Activated naive CD4-positive, alpha-beta T cell treated with Interleukin-2 at 50 U/mL for 16 hours (primary cell): ENCODE results near the gene SBK1.
"Not testable (repeated sequence)": the region's sequence is repeated elsewhere in the genome, so short reads cannot be mapped to it uniquely, and the experiment has no call there.

Experiments
- DNase-seq: peaks from one replicate; pipeline ENCODE4 v3.0.0-alpha.2; 2020

SBK1 gene

DNA sequence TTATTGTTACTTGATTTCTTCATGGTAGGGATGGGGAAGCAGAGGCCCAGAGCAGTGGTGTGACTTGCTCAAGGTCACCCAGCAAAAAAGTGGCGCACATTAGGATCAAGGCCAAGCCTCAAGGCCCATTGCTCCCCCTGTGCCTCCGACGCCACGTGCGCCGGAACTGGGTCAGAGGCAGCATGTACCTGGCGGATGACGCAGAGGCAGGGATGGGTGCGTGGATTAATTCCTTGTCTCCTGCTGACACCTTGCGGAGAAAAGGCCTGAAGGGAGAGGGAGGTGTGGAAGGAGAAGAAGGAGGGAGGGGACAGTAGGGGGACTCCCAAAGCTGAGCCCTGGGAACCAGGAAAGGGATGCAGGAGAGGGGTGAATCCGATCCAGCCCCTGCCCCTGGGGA lies 18.5 kb downstream of the SBK1 start:
- no peak for DNase-seq

DNA sequence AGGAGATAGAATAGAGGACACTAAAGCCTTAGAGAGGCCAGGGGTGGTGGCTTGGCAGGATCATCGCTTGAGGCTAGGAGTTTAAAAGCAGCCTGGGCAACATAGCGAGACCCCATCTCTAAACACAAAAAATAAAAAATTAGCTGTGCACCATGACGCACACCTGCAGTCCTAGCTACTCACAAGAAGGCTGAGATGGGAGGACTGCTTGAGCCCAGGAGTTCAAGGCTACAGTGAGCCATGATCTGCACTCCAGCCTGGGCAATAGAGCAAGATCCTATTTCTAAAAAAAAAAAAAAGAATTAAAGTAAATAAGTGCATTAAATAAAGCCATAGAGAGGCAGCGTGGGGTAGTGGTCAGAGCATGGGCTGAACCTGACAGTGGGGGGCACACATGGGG lies 19.1 kb downstream of the SBK1 start:
- no peak for DNase-seq

DNA sequence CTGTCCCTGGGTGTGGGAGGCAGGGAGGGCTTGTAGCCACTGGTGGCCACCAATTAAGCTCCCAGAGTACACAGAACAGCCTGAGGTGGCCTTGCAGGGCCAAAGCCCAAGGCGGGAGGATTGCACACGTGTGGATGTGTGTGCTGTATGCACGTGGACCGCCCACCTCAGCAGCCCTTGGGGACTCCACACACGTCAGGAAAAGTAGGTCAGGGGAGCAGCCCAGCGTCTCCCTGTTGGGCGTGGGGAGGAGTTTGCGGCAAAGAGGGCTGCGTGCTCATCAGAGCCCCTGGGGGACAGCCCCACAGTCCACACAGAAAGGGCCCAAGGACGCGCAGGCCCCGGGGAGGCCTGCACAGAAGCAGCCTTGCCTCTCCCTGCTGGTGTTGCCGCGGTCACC lies 19.6 kb downstream of the SBK1 start:
- peak; percentile 57 for DNase-seq

DNA sequence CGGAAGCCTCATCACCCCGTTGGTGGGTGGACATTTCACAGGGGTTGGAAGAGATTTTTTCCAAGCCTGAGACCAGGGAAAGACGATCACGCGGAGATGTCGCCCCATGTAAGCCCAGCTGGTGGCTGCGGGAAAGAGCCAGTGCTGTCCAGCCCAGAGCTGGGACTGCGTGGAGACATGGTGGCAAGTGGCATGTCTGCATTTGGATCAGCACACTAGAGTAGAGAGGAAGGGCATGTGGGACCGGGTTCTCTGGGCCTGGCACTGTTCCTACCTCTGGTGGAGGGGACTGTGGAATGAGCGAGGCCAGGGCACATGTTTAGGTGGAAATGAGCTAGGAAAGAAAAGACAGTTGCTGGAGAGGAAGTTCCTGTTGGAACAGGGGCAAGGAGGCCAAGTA lies 20.0 kb downstream of the SBK1 start:
- DNase-seq, result no peak

DNA sequence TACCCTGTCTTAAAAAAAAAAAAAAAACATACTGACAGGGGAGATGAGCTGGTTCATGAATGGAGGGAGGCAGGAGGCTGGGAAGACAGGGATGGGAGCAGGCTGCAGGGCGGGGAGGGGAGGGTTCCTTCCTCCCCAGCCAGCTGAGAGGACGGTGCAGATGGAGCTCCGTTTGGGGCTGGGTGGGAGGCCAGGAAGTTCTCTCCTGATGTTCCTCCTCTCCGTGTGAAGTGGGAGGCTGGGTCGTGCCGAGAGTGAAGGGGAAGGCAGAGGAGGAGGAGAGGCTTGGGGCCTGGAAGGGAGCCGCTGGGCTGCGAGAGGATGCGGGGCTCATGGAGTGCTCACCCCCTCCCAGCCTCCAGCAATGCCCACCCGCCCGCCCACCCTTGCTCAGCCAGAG lies 21.3 kb downstream of the SBK1 start:
- no peak for DNase-seq

DNA sequence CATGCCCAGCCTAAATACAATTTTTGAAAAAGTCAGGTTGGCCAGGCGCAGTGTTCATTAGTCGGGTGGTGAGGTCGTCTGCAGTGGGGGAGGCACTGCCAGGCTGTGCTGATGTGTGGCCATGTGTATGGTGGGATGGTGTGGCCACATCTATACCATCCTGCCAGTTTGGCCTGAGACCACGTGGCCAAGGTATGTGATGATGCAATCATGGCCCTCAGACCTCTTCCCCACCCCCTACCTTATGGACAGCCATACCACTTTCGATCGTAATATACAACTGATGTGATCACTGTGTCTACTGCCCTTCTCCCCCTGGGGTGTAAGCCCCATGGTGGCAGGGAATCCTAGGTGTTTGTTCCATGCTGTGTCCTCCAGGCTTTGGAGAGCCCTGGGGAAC lies 23.7 kb downstream of the SBK1 start:
- no peak for DNase-seq

DNA sequence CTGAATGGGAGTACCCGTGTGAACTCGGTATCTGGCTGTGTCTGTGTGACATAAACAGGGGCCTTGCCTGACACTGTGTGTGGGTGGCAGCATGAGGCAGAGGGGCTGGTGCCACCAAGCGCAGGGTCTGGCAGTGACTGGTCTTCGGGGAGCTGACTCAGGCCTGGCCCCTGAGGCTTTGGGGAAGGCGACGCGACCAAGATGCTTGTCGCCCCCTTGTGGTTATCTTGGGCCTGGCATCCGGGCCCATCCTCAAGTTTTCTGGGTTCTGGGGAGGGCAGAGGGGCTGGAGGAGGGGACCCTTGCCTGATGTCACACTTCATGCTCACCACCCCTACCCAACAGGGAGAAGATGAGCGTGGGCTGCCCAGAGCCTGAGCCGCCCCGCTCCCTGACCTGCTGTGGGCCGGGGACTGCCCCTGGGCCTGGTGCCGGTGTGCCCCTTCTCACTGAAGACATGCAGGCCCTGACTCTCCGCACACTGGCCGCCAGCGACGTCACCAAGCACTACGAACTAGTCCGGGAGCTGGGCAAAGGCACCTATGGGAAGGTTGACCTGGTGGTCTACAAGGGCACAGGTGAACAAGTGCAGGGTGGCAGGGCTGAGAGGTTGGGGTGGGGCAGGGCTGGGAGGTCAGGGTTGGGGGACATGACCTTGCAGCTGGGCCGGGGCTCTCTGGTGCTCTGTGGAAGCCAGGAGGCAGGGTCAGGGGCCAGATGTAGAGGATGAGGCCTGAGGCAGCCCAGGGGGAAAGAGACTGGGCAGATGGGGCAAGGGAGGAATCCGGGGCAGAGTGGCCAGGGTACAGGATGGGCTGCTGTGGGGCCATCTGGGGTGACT lies 24.9 kb downstream of the SBK1 start:
- peak; percentile 77 for DNase-seq

DNA sequence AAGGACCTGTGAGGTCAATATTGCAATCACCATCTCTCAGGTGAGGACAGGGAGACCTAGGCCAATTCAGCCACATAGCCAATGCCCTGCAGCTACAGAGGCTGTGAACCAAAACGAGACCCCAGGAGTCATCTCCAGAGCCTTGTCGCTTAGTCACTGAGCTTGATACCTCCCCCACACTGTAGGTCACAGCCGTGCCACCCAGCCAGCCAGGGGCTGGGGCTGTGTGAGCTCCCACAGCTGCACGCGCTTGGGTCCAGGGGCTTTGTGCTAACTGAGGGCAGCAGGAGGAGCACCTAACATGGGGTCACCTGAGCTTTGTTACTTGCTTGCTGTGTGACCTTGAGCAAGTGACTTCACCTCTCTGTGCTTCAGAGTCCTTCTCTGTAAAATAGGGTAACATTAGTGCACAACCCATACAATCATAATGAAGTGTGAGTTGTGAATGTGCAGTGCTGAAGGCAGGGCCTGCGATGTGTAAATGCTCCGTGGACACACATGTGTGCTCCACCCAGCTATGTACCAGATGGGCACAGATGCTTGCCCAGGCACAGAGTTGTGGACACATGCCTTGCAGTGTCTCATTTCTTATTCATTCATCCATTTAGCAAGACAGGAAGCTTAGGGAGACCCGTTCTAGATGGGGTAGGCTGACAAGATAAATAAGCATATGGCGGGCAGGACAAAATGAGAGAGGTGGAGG lies 25.9 kb downstream of the SBK1 start:
- no peak for DNase-seq

DNA sequence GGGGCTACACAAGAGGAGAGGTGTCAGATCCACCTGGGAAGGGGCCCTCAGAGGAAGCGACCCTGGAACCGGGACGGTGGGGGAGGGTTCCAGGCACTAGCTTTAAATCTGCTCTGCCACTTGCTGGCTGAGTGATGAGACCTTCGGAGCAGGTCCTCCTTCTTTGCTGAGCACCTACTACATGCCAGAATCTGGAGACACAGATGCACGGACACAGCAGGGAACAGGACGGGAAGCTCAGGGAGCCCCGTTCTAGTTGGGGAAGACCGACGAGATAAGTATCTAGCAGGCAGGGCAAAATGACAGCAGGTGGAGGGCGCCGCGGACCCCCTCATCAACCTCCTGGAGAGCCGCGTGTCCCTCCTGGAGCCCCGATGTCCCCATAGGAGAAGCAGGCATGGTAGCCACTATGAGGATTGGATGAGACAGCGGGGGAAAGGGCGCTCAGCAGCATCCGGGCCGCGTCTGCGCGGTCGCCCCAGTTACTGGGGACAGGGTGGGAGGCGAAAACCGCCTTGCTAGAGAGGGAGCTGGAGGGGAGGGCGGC lies 27.2 kb downstream of the SBK1 start:
- DNase-seq, result no peak

DNA sequence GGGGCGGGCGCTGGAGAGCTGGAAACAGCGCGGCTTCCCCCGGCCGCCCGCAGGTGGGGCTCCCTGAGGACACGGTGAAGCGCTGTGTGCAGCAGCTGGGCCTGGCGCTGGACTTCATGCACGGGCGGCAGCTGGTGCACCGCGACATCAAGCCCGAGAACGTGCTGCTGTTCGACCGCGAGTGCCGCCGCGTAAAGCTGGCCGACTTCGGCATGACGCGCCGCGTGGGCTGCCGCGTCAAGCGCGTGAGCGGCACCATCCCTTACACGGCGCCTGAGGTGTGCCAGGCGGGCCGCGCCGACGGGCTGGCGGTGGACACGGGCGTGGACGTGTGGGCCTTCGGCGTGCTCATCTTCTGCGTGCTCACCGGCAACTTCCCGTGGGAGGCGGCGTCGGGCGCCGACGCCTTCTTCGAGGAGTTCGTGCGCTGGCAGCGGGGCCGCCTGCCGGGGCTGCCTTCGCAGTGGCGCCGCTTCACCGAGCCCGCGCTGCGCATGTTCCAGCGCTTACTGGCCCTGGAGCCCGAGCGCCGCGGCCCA lies 27.8 kb downstream of the SBK1 start:
- DNase-seq, result no peak

DNA sequence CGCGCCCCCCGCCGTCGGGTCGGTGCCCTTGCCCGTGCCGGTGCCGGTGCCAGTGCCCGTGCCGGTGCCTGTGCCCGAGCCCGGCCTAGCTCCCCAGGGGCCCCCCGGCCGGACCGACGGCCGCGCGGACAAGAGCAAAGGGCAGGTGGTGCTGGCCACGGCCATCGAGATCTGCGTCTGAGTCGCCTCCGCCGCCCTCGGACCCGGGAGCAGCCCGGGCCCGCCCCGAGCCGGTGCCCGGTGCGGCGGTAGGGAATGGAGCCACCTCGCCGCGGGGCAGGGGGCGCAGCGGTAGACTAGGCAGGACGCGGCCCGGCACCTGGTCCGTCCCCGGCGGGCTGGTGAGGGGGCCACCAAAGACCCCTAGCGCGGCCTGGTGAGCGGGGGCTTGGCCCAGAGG lies 28.4 kb downstream of the SBK1 start:
- no peak for DNase-seq

DNA sequence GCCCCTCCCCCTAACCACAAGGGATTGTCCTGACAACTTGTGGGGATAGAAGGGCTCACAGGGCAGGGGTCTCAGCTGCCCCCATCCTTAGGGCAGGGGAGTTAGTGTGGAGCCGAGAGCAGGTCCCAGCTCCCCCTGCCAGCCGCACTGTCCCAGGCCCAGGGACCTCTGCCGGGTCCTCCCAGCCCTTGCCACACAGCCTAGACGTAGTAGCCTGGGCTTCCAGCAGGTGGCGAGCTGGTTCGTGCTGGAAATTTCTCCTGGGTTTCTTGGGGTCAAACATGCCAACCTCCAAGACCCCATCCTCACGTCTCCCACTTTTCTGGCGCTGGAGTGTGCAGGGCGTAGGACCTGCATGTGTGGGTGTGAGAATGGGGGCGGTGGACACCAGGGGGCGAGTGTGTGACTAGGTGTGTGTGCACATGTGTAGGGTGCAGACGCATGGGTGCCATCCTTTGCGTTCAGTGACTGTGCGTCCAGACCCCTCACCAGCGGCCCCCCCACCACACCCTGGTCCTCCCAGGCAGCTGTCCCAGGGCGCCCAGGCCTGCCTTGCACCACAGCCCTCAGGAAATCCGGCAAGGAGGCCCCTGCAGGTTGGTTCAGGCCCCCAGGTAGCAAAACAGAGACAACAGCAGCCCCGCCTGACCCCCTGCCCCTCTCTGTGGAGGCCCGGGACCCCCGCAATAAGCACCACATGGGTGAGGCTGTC lies 29.5 kb downstream of the SBK1 start:
- DNase-seq, result peak; percentile 51

DNA sequence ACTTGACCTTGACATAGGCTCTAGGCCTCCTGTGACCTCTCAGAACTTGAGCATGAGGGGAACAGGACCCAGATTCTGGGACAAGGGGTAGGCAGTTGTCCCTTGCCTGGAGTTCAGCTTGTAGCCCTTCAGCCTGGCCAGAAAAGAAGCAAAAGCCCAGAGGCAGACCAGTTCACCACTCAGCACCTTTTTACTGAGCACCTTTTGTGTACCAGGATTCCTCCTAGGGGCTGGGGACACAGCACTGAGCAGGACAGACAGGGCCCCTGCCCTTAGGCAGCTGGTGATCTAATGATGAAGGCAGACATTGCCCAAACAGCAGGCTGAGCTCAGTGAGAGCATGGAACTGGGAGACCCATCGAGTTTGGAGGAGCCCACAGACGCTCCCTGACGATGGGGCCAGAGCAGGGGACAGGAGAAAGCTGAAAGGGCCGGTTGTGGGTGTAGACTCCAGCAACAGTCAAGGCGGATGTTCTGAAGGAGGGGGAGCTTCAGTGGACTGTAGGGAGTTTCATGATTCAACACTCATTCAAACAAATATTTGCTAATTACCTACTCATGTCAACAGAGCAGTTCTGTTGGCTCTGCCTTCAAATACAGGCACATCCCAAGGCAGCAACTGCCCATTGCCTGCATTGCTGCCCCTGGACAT lies 32.0 kb downstream of the SBK1 start:
- DNase-seq, result no peak

DNA sequence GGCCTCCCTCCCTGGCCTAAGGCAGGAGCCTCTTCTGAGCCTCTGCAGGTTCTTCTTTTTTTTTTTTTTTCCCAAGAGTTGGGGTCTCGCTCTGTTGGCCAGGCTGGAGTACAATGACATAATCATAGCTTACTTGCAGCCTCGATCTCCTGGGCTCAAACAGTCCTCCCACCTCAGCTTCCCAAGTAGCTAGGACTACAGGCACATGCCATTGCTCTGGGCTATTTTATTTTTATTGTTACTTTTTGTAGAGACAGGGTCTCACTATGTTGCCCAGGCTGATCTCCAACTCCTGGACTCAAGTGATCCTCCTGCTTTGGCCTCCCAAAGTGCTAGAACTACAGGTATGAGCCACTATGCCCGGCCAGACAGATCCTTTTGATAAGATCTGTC lies 32.6 kb downstream of the SBK1 start:
- DNase-seq, result no peak

DNA sequence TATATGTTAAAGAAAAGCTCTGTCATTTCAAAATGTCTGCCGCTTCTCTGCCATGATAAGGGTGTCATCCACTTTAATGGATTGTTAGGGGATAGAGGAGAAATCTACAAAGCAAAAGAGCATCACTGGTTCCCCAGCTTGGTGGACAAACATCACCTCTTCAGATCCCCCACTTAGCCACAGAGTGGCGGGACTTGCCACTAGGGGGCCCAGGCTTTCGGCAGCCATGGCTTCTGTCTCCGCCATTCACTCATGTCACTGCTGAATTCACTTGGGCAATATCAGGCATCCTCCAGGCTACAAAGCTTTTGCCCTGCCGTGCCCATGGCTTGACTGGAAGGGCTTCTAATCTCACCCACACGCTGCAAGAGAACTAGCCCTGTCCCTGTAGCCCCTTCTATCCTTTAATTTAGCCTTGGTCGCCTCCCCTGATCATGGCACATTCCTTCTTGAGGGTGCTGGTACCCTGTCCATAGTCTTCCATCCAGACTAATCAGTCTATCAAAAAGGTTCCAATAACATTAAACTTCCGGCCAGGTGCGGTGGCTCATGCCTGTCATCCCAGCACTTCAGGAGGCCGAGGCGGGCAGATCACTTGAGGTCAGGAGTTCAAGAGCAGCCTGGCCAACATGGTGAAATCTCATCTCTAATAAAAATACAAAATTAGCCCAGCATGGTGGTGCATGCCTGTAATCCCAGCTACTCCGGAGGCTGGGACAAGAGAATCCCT lies 34.7 kb downstream of the SBK1 start:
- DNase-seq, result peak; percentile 74

DNA sequence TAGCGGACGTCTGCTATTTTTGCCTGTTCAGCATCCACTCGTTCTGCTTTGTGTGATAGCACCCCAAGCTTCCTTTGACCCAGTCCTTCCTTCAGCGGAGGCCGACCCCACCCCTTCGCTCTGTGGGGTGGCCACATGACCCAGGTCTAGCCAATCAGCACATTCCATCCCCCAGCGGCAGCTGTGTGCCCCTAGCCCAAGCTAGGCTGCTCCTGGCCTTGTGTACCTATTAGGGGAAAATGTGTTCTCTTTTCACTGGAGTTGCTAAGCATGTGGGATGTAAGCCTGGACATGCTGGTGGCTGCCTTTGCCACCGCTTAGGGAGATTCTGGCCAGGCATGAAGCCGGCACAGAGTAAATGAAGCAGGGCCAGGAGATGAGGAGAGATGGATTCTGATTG lies 37.9 kb downstream of the SBK1 start:
- DNase-seq, result not testable (repeated sequence)

DNA sequence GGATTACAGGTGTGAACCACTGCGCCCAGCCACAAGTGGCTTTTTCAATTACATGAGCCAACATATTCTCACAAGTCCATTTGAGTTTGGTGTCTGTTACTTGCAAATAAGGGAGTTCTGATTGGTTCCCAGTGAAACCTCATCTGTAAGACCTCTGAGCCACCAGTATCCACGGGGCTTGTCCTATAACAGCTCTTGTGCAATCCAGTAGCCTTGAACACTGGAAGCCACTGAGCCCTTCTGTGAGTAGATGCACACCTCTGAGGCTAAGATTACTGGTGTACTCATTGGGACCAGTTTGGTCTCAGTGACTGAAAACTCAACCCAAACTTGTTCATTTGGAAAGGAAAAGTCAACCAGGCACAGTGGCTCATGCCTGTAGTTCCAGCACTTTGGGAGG lies 38.7 kb downstream of the SBK1 start:
- not testable (repeated sequence) for DNase-seq

DNA sequence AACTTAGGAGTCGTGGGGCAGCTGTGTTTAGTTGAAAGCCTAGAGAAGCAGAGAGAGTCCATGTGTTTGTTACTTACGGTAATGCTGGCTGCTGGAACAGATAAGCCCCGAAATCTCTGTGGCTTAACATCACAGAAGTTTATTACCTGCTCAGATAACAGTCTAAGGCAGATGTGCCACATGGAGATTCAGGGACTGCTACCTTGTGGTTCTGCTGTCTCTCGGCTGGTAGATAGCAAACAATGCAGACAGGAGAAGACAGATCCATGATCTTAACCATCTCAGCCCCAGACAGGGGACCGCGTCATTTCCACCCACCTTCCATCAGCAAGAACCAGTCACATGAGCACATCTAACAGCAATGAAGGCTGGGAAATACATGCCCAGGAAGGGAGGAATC lies 40.3 kb downstream of the SBK1 start:
- DNase-seq, result not testable (repeated sequence)

DNA sequence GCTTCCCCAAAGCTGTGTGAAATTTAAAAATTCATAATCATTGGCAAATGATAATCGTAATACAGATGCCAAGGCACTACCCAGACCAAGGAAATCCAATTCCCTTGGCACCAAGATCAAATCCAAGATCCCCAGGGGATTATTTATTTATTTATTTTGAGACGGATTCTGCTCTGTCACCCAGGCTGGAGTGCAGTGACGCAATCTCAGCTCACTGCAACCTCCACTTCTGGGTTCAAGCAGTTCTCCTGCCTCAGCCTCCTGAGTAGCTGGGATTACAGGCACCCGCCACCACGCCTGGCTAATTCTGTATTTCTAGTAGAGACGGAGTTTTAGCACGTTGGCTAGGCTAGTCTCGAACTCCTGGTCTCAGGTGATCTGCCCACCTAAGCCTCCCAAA lies 43.4 kb downstream of the SBK1 start:
- not testable (repeated sequence) for DNase-seq

DNA sequence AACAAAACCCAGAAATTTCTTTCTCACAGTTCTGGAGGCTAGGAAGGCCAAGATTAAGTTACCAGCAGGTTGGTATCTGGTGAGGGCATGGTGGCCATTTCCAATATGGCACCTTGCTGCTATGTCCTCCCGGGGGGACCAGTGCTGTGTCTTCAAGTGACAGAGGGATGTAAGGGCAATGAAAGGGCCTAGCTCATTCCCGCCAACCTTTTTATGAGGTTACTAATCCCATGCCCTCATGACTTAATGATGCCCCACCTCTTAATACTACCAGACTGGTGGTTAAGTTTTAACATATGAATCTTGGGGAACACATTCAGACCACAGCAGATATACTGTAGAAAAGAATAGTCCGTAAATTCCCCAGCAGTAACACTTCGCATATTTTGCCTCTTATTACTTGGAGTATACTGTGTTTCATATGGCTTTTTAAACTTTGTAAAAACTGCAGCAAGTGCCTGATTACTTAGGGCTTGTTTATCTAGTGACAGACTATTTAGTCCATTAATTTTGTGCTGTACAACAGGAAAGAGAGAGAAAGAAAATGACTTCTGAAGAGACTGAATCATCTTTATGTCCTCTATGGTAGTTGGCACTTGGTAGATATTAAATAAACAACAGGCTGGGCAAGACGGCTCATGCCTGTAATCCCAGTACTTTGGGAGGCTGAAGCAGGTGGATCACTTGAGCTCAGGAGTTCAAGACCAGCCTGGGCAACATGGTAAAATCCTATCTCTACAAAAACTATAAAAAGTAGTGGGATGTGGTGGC lies 44.8 kb downstream of the SBK1 start:
- not testable (repeated sequence) for DNase-seq

DNA sequence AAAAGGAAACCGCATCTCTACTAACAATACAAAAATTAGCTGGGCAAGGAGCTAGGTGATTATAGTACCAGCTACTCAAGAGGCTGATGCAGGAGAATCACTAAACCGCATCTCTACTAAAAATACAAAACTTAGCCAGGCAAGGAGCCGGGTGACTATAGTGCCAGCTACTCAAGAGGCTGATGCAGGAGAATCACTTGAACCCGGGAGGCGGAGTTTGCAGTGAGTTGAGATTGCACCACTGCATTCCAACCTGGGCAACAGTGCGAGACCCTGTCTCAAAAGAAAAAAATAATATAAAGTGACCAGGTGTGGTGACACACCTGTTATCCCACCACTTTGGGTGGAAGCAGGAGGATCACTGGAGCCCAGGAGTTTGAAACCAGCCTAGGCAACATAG lies 45.9 kb downstream of the SBK1 start:
- DNase-seq, result not testable (repeated sequence)
